Measurements from ENCODE around the gene SNX9.
"Not testable (repeated sequence)": the region's sequence is repeated elsewhere in the genome, so short reads cannot be mapped to it uniquely, and the experiment has no call there.

Gene SNX9

DNA sequence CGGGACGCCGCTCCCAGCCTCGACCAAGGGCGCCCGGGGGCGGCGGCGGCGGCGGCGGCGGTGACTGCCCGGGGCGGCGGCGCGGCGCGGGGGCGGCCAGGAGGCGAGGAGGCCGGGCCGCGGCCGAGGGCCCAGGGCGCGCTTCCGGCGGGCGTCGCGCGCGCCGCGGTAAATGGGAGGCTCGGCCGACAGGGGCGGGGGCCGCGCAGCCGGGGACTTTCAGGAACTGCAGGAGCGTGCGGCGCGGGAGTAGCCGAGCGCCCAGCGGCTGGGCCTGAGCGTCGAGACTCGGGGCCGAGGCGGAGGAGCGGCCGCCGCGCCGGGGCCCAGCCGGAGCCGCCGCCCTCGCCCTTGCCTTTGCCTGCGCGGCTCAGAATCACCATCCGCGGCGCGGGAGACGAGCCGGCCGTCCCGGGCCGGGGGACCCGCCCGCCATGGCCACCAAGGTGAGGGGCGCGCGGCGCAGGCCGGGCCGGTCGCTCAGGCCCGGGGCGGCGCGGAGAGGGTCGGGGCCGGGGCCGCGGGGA is at the start of gene SNX9:
TSS of gene SNX9 (plus strand) at position 246 of the 527 bp plus-strand sequence. CDS start at position 435, 189 bp downstream.
- peak; percentile 50 to 67 for DNase-seq (ENCODE audit: low read depth in 2 of 2)

- no peak for DNase-seq (ENCODE audit: low read depth in 2 of 2)
These were observed 49.7 kb upstream of the SNX9 start for GRCh38 chr6:157773248-157773773.

DNA sequence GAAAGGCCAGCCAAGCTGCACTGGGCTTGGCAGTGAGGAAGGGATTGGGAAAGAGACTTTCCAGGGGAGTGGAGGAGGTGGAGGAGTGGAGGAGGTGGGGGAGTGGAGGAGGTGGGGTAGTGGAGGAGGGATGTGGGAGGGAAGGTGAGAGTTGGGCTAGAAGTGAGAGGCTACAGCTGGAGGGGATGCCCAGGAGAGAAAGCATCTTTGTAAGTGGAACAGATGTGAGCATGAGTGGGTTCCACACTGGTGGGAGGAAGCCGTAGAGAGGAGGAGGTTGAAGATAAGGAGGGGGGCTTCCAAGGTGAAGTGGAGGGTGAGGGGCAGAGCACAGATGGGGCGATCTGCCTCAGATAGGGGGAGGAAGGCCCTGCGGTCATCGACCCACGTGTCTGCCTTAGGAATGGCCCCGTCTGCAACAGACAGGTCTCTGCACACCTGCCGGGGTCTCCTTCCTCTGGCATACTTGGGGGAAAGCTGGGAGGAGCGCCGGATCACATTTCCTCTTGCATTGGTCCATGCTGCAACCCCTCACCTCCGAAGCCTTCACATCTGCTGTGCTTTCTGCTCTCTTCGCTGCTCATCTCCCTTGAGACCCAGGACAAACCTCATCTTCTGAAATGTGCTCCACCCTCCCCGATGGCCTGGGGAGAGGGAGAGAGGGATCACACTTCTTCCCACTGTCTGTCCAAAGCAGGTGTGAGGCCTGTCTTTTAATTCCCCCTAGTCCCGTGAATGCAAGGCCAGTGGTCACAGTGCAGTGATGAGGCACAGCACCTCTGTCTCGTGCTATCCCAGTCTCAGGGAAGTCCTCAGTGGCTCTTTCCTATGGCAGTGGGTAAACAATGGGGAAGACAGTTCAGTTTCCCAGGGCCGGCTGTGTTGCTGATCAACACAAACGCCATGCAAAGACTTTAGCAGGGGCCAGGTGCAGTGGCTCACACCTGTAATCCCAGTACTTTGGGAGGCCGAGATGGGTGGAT is 48.6 kb upstream of the SNX9 start:
- DNase-seq (ENCODE audit: low read depth in 2 of 2), result no peak

GRCh38 chr6:157775376-157775775 is 47.7 kb upstream of the SNX9 start:
- no peak for DNase-seq (ENCODE audit: low read depth in 2 of 2)

DNA sequence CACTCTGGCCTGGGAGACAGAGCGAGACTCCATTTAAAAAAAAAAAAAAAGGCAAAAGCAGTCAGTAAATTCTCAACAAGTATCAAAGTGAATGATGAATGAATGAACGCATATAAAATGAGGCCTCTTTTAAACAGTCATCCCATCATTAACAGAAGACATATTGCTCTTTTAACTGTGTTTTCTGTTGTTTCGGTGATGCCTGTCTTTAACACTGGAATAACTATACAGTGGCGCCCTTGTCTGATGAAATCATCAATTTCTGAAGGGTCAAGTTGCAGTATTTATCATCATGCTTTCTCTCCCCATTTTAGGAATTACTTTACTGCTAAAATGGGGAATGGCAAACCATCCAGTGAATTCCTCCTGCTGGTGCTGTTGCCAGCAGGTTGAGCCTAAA is 45.7 kb upstream of the SNX9 start:
- no peak for DNase-seq (ENCODE audit: low read depth in 2 of 2)

GRCh38 chr6:157778719-157779118 is 44.3 kb upstream of the SNX9 start:
- no peak for DNase-seq (ENCODE audit: low read depth in 2 of 2)

GRCh38 chr6:157779705-157780604 is 43.1 kb upstream of the SNX9 start:
- no peak for DNase-seq (ENCODE audit: low read depth in 2 of 2)

GRCh38 chr6:157785636-157786035 is 37.4 kb upstream of the SNX9 start:
- DNase-seq (ENCODE audit: low read depth in 2 of 2), result no peak

GRCh38 chr6:157786221-157786620 is 36.8 kb upstream of the SNX9 start:
- DNase-seq (ENCODE audit: low read depth in 2 of 2), result no peak

DNA sequence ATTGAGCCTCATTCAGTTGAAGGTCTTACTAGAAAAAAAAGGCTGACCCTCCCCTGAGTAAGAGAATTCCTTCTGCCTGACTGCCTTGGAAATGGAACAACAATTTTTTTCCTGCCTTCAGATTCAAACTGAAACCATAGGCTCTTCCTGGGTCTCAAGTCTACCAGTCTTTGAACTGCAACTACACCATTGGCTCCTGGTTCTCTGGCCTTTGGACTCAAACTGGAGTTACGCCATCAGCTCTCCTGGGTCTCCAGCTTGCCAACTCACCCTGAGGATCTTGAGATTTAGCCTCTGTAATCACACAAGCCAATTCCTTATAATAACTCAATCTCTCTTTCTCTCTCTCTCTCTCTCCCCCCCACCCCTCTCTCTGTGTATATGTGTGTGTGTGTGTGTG is 36.0 kb upstream of the SNX9 start:
- DNase-seq (ENCODE audit: low read depth in 2 of 2), result no peak

DNA sequence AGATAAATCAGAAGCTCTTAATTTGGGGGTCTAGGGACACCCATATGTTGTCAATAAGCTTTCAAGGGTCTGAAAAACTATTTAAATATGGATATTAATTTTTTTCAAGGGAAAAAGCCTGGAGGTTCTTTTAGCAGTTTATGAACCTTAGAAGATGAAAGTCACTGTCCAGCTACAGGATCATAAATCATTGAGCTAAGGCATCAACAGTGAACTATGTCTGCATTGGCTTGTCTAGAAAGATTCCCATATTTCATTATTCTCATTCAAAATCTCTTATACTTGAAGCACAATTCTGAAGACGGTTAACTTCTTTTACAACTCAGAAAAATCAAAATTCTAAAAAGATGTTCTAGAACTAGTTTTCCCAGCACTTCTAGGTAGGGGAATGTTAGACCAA is 34.9 kb upstream of the SNX9 start:
- no peak for DNase-seq (ENCODE audit: low read depth in 2 of 2)

- DNase-seq (ENCODE audit: low read depth in 2 of 2), result no peak
These were observed 33.7 kb upstream of the SNX9 start for GRCh38 chr6:157789297-157789696.

- no peak for DNase-seq (ENCODE audit: low read depth in 2 of 2)
These were observed 33.2 kb upstream of the SNX9 start for GRCh38 chr6:157789861-157790260.

DNA sequence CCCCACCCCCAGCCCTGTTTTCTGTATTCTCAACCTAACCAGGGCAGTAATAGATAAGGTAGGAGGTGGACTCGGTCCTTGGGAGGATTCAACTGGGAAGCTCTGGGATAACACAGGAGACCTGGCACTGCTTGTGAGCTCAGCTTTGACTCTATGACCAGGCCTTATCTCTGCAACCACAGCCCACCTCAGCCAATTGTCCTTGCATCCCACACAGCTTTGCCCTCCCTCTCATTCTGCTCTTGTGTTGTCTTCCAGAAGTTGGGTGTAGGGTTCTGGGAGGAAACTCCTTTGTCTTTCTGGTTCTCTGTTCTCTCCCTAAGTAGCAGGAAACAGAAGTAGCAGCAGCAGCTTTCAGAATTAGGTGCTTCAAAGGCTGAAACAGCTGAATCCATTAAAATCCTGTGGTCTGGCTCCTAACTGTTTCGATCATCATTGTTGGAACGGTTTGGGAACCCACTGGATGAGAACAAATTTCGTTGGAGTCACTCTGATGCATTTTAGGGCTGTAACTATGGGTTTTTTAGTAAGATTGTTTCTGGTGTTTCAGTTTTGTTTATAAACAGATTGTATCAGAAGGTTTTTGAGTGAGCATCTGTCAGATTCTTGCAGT is 32.4 kb upstream of the SNX9 start:
- DNase-seq (ENCODE audit: low read depth in 2 of 2), result no peak

DNA sequence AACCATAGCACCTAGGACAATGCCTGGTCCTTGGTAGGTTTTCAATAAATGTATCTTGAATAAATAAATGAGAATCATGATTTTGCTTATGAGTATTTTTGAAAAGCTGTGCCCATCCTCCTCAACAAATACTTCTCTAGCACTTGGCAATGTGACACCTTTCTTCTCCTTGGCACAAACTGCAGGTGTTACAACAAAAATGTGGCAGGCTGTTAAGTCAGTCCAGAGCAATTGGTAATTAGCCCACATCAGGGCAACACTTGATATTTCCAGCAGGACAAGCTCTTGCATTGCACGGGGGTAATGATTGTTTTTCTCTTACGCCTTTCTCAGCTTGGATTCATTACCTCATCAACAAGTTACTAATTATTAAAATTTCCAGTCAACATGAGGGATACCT is 31.6 kb upstream of the SNX9 start:
- DNase-seq (ENCODE audit: low read depth in 2 of 2), result no peak

DNA sequence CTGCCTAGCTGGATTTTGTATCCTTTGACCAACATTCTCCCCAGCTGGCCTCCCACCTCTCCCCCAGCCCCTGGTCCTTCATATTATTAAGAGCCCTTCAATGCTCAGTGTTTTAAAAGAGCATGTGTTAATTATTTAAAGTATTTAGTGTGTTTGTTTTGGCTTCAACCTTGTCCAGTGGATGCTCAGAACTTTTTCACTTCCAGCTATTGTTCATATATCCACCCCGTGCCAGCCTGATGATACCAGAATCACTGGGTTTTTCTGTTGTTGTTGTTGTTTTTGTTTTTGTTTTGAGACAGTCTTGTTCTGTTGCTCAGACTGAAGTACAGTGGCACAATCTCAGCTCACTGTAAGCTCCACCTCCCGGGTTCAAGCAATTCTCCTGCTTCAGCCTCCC is 30.4 kb upstream of the SNX9 start:
- no peak for DNase-seq (ENCODE audit: low read depth in 2 of 2)

GRCh38 chr6:157794012-157794411 is 29.0 kb upstream of the SNX9 start:
- DNase-seq (ENCODE audit: low read depth in 2 of 2), result not testable (repeated sequence)

DNA sequence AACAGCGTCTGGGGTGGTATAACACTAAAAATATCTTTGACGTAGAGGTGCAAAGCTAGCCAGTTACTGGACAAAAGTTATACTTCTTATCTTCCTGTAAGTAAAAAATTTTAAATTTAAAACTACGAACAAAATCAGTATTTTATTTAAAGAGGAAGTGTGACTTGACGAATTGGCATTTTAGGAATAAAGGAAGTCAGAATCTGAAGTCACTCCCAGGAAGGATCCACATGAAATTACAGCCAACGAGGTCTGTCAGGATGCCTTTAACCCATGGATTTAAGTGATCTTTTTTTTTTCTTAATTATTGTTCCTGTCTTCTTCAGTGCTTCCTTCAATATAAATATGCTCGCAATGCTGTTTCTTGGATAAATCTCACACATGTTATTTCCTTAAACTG is 27.2 kb upstream of the SNX9 start:
- DNase-seq (ENCODE audit: low read depth in 2 of 2), result no peak

- no peak for DNase-seq (ENCODE audit: low read depth in 2 of 2)
These were observed 24.2 kb upstream of the SNX9 start for GRCh38 chr6:157798851-157799250.

GRCh38 chr6:157799561-157799960 is 23.5 kb upstream of the SNX9 start:
- DNase-seq (ENCODE audit: low read depth in 2 of 2), result not testable (repeated sequence)

DNA sequence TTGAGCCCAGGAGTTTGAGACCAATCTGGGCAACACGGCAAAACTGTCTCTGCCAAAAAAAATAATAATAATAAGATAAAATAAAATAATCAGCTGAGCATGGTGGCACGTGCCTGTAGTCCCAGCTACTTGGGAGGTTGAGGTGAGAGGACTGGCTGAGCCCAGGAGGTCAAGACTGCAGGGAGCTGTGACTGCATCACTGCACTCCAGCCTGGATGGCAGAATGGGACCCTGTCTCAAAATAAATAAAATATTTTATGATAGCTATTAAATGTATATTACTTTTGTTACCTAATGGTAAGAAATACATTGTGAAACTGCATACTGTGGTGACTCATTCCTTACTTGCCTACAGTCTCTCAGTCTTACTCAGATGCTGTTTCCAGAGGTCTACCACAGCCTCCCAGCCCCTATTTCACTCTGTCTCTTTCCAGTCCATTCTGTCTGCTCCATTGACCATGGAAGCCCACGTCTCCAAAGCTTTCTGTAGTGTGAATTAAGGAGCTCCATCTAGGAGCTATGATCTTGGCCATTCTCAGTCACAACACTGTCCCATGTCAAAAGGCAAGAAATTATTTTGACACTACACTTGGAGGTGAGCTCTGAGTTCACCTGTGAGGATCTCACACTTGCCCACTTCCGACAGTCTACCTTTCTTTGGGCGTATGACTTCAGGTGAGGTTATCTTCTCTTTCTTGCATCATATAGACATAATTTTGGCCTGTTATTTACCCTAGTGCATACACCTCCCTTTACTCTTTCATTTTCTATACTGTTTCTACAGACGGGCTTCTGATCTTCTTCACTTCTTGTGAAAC is 22.4 kb upstream of the SNX9 start:
- DNase-seq (ENCODE audit: low read depth in 2 of 2), result no peak

All from stimulated activated CD4-positive, alpha-beta T cell treated with anti-CD3 and anti-CD28 coated beads, Interleukin-4, amount 100 ng/mL, for 48 hours (primary cell).